OCI-LY3 (cell line): ENCODE results near the gene TTC24.
"Not testable (repeated sequence)": the region's sequence is repeated elsewhere in the genome, so short reads cannot be mapped to it uniquely, and the experiment has no call there.

Experiments
- H2AFZ ChIP-seq: fragments of 200-600, 300-600 bp; shearing (Covaris generic); 2 replicates; pipeline ENCODE4 v1.6.0; 2014; ENCODE audit warnings: antibody characterized with exemption, low read depth, low read length
- H3K27ac ChIP-seq: fragments of 200-600, 300-600 bp; sonication (generic); 2 replicates; pipeline ENCODE4 v1.5.1; 2014; ENCODE audit warnings: mild to moderate bottlenecking, low read length, moderate library complexity, mixed read lengths
- H3K27me3 ChIP-seq: fragments of 200-600, 300-600 bp; sonication (generic); 2 replicates; pipeline ENCODE4 v1.6.1; 2014; ENCODE audit warnings: low read depth, low read length, mixed read lengths
- H3K36me3 ChIP-seq: fragments of 200-600, 300-600 bp; sonication (generic); replicated peaks from 2 replicates; pipeline ENCODE3; 2014; ENCODE audit warnings: low read depth, low read length, mixed read lengths
- H3K4me1 ChIP-seq: fragments of 300-600, 200-600 bp; sonication (generic); 2 replicates; pipeline ENCODE4 v1.6.1; 2014; ENCODE audit warnings: low read length, mixed read lengths
- H3K4me2 ChIP-seq: fragments of 200-600, 300-600 bp; sonication (generic); 2 replicates; pipeline ENCODE4 v1.6.1; 2014; ENCODE audit warnings: low read length, mixed read lengths
- H3K4me3 ChIP-seq: fragments of 300-600, 200-600 bp; sonication (generic); 2 replicates; pipeline ENCODE4 v1.5.1; 2014; ENCODE audit warnings: antibody characterized with exemption, mild to moderate bottlenecking, low read length, moderate library complexity
- H3K79me2 ChIP-seq: fragments of 300-600, 200-600 bp; shearing (Covaris generic); 2 replicates; pipeline ENCODE4 v1.6.1; 2014; ENCODE audit warnings: mild to moderate bottlenecking, low read length, mixed read lengths
- H3K9ac ChIP-seq: fragments of 300-600, 200-600 bp; shearing (Covaris generic); 2 replicates; pipeline ENCODE4 v1.6.0; 2014; ENCODE audit warnings: mild to moderate bottlenecking, low read length, moderate library complexity
- H3K9me3 ChIP-seq: fragments of 200-600, 300-600 bp; shearing (Covaris generic); 2 replicates; pipeline ENCODE4 v1.6.1; 2014; ENCODE audit warnings: low read length, mixed read lengths; ENCODE audit not compliant: insufficient read depth
- H4K20me1 ChIP-seq: fragments of 200-600, 300-600 bp; sonication (generic); 2 replicates; pipeline ENCODE4 v1.6.1; 2016; ENCODE audit warnings: low read length, mixed read lengths; ENCODE audit not compliant: insufficient read depth
- EZH2phosphoT487 ChIP-seq: fragments of 200-600 bp; shearing (Covaris generic); IDR thresholded peaks from 2 replicates; pipeline ENCODE4 v1.6.1; 2018; ENCODE audit warnings: antibody characterized with exemption, mixed run types, low read depth
- TF ChIP-seq, protein P1 (sequence below): fragments of 200-600, 300-600 bp; sonication (generic); IDR thresholded peaks from 2 replicates; pipeline ENCODE4 v1.5.1; 2014; ENCODE audit warnings: antibody characterized with exemption, low read length, low read depth

The TTC24 gene

DNA sequence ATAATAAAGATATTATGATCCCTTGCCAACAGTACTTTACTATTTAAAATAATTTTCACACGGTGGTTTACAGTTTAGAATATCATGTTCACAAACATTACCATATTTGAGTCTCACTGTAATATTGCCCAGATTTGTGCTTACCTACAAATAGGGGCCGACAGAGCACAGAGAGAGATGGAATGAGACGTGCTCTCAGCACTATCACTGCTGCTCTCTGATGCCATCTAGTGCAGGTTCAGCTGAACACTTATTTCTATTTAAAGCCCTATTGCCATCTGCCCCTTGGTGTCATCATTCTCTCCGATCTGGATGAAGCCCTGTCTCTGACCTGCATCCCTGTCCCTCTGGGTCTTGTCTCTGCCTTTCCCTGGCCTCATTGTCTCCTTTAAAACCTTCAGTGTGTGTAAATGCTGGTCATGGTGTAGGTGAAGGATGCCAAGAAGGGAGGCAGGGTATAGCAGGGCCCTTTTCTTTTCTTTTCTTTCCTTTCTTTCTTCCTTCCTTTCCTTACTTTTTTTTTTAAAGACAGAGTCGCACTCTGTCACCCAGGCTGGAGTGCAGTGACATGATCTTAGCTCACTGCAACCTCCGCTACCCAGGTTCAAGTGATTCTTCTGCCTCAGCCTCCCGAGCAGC lies 28.6 kb downstream of the TTC24 start:
- Histone ChIP-seq H3K36me3 (no peaks in the 10 kb centered on the region), H3K27me3 (peaks cover 11% of the 10 kb centered on the region; the same call in 1 of the 2 replicates), H3K79me2 (no peaks in the 10 kb centered on the region), H3K4me3 (no peak overlapping the region), H2AFZ (no peak overlapping the region), H3K4me2 (peak overlapping the region; percentile 48), H4K20me1 (no peaks in the 10 kb centered on the region), H3K27ac (no peak overlapping the region), H3K4me1 (peaks cover 22% of the 10 kb centered on the region), H3K9me3 (no peaks in the 10 kb centered on the region), H3K9ac (no peak overlapping the region)
- TF ChIP-seq EZH2phosphoT487: no peak
- TF ChIP-seq, protein P1, sequence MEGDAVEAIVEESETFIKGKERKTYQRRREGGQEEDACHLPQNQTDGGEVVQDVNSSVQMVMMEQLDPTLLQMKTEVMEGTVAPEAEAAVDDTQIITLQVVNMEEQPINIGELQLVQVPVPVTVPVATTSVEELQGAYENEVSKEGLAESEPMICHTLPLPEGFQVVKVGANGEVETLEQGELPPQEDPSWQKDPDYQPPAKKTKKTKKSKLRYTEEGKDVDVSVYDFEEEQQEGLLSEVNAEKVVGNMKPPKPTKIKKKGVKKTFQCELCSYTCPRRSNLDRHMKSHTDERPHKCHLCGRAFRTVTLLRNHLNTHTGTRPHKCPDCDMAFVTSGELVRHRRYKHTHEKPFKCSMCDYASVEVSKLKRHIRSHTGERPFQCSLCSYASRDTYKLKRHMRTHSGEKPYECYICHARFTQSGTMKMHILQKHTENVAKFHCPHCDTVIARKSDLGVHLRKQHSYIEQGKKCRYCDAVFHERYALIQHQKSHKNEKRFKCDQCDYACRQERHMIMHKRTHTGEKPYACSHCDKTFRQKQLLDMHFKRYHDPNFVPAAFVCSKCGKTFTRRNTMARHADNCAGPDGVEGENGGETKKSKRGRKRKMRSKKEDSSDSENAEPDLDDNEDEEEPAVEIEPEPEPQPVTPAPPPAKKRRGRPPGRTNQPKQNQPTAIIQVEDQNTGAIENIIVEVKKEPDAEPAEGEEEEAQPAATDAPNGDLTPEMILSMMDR: peak; percentile 90

- Histone ChIP-seq H4K20me1 (no peaks in the 10 kb centered on the region), H3K79me2 (no peaks in the 10 kb centered on the region), H3K4me1 (peaks cover 22% of the 10 kb centered on the region), H3K27me3 (peaks cover 15% of the 10 kb centered on the region; the same call in 1 of the 2 replicates), H2AFZ (no peak overlapping the region), H3K36me3 (no peaks in the 10 kb centered on the region), H3K4me2 (peak overlapping the region; percentile 48), H3K4me3 (0 out of 2 replicates have a peak overlapping the region, but pooled peaks have one; percentile 5), H3K27ac (no peak overlapping the region), H3K9me3 (no peaks in the 10 kb centered on the region), H3K9ac (no peak overlapping the region)
- TF ChIP-seq EZH2phosphoT487: no peak
- TF ChIP-seq, protein P1: peak; percentile 87
Measured at GRCh38 chr1:156608981-156609380, 29.5 kb downstream of the TTC24 start.

DNA sequence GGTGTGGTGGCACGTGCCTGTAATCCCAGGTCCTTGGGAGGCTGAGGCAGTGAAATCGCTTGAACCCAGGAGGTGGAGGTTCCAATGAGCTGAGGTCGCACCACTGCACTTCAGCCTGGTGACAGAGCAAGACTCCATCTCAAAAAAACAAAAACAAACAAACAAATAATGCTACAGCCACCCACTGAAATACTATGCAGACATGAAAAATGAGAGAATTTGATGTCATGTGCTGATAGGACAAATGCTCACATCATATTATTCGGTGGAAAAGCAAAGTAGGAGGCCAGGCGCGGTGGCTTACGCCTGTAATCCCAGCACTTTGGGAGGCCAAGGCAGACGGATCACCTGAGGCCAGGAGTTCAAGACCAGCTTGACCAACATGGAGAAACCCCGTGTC lies 30.5 kb downstream of the TTC24 start:
- not testable (repeated sequence) for H3K4me2 ChIP-seq, H3K9ac ChIP-seq, H3K79me2 ChIP-seq, H3K9me3 ChIP-seq, H4K20me1 ChIP-seq, H3K4me3 ChIP-seq, H3K27ac ChIP-seq, H2AFZ ChIP-seq, H3K36me3 ChIP-seq
- Histone ChIP-seq H3K27me3 (peaks cover 15% of the 10 kb centered on the region; the same call in 1 of the 2 replicates), H3K4me1 (peaks cover 22% of the 10 kb centered on the region)

- no peak overlapping the region for H2AFZ ChIP-seq
- H3K27me3 ChIP-seq: peaks cover 25% of the 10 kb centered on the region
- no peak overlapping the region for H3K27ac ChIP-seq
- H3K9me3 ChIP-seq: no peaks in the 10 kb centered on the region
- peaks cover 12% of the 10 kb centered on the region for H3K4me1 ChIP-seq
- TF ChIP-seq, protein P1: no peak
- no peak for TF ChIP-seq EZH2phosphoT487
- no peak overlapping the region for H3K4me2 ChIP-seq
- no peak overlapping the region for H3K4me3 ChIP-seq
- H3K36me3 ChIP-seq: no peaks in the 10 kb centered on the region
- no peaks in the 10 kb centered on the region for H3K79me2 ChIP-seq
- no peaks in the 10 kb centered on the region for H4K20me1 ChIP-seq
- H3K9ac ChIP-seq: no peak overlapping the region
Measured at GRCh38 chr1:156612666-156613065, 33.1 kb downstream of the TTC24 start.
